MM.1S (cell line): ENCODE measurements around the gene LITAF.

Experiments
- DNase-seq: peaks from one replicate; pipeline ENCODE4 v3.0.0-alpha.2; 2015
- H2AFZ ChIP-seq: fragments of 300-600 bp; sonication (generic); 2 replicates; pipeline ENCODE4 v1.6.0; 2016; ENCODE audit warnings: antibody characterized with exemption, low read length
- H3F3A ChIP-seq: fragments of 300-600 bp; sonication (generic); 2 replicates; pipeline ENCODE4 v1.6.1; 2016; ENCODE audit warnings: mild to moderate bottlenecking, antibody characterized with exemption, low read length, moderate library complexity, mixed read lengths; ENCODE audit not compliant: insufficient read depth
- H3K27ac ChIP-seq: fragments of 300-600 bp; sonication (generic); 2 replicates; pipeline ENCODE4 v1.5.1; 2016; ENCODE audit warnings: mild to moderate bottlenecking, low read length
- H3K27me3 ChIP-seq: fragments of 300-600 bp; sonication (generic); replicated peaks from 2 replicates; pipeline ENCODE4 v1.6.0; 2016; ENCODE audit warnings: low read length; ENCODE audit not compliant: insufficient read depth
- H3K36me3 ChIP-seq: fragments of 300-600 bp; sonication (generic); replicated peaks from 2 replicates; pipeline ENCODE4 v1.6.1; 2016; ENCODE audit warnings: mild to moderate bottlenecking, low read length, mixed read lengths; ENCODE audit not compliant: insufficient read depth
- H3K4me1 ChIP-seq: fragments of 300-600 bp; sonication (generic); 2 replicates; pipeline ENCODE4 v1.6.1; 2016; ENCODE audit warnings: low read length, mixed read lengths
- H3K4me2 ChIP-seq: fragments of 300-600 bp; sonication (generic); 2 replicates; pipeline ENCODE4 v1.6.0; 2016; ENCODE audit warnings: low read depth, low read length
- H3K4me3 ChIP-seq: fragments of 300-600 bp; sonication (generic); 2 replicates; pipeline ENCODE4 v1.5.1; 2016; ENCODE audit warnings: low read length, mixed read lengths
- H3K79me2 ChIP-seq: fragments of 300-600 bp; sonication (generic); 2 replicates; pipeline ENCODE4 v1.6.1; 2016; ENCODE audit warnings: mixed run types, low read length, mixed read lengths
- H3K9ac ChIP-seq: fragments of 300-600 bp; sonication (generic); 2 replicates; pipeline ENCODE4 v1.6.1; 2016; ENCODE audit warnings: low read length, mixed read lengths
- H3K9me2 ChIP-seq: fragments of 300-600 bp; sonication (generic); replicated peaks from 2 replicates; pipeline ENCODE4 v1.6.1; 2016; ENCODE audit warnings: mild to moderate bottlenecking, low read length, mixed read lengths; ENCODE audit not compliant: insufficient read depth
- H3K9me3 ChIP-seq: fragments of 300-600 bp; sonication (generic); replicated peaks from 2 replicates; pipeline ENCODE4 v1.6.1; 2016; ENCODE audit warnings: mild to moderate bottlenecking, low read length, mixed read lengths; ENCODE audit not compliant: insufficient read depth
- H4K20me1 ChIP-seq: fragments of 300-600 bp; sonication (generic); 2 replicates; pipeline ENCODE4 v1.6.1; 2016; ENCODE audit warnings: mild to moderate bottlenecking, low read length, moderate library complexity, mixed read lengths; ENCODE audit not compliant: insufficient read depth
- EZH2 ChIP-seq: fragments of 300-600 bp; sonication (generic); optimal IDR thresholded peaks from 2 replicates; pipeline ENCODE3; 2017; ENCODE audit warnings: low read depth, mild to moderate bottlenecking, antibody characterized with exemption, low read length, mixed read lengths
- EZH2phosphoT487 ChIP-seq: fragments of 300-600 bp; sonication (generic); IDR thresholded peaks from 2 replicates; pipeline ENCODE4 v1.6.1; 2018; ENCODE audit warnings: antibody characterized with exemption, low read length
- TF ChIP-seq, protein P1 (sequence below): fragments of 300-600 bp; sonication (generic); IDR thresholded peaks from 2 replicates; pipeline ENCODE4 v1.5.1; 2016; ENCODE audit warnings: antibody characterized with exemption, low read length, mixed read lengths

LITAF gene

DNA sequence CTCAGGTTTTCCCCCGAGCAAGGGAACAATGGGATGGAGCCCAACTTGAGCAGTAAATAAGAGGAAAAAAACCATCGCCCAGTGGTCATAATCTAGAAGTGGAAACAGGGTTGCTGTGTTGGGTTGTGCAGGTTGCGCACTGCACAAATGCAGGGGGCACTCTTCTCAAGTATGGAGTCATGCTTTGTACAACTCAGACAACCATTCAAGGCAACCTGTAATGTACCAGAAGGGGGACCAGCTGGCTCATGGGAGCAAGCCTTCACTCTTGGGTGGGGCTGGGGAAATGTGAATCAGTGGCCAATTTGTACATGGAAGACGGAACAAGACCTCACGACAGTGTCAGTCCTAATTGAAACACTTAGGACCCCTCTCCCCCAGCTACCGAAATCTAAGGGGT, 23.9 kb upstream of the LITAF start:
- Histone ChIP-seq H2AFZ (no peak overlapping the region), H3K9me2 (no peaks in the 10 kb centered on the region), H3K27me3 (no peaks in the 10 kb centered on the region)

DNA sequence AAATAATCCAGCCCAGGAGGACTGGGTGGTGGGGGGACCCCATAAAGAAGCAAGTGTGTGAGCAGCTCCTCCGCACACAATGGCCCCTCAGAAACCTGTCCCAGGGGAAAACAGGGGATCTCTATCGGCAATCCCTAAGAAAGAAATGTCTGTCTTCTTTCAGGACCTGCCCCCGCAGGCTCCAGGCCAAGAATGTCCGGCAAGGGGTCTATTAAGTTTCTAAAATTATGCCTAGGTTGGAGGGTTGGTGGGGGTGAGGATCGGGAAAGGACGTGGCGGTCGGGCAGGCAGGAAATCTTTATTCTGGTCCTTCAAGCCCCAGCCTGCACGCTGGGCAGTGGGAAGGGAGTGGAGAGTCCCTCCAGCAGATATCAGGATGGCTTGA, 23.4 kb upstream of the LITAF start:
- TF ChIP-seq, protein P1, sequence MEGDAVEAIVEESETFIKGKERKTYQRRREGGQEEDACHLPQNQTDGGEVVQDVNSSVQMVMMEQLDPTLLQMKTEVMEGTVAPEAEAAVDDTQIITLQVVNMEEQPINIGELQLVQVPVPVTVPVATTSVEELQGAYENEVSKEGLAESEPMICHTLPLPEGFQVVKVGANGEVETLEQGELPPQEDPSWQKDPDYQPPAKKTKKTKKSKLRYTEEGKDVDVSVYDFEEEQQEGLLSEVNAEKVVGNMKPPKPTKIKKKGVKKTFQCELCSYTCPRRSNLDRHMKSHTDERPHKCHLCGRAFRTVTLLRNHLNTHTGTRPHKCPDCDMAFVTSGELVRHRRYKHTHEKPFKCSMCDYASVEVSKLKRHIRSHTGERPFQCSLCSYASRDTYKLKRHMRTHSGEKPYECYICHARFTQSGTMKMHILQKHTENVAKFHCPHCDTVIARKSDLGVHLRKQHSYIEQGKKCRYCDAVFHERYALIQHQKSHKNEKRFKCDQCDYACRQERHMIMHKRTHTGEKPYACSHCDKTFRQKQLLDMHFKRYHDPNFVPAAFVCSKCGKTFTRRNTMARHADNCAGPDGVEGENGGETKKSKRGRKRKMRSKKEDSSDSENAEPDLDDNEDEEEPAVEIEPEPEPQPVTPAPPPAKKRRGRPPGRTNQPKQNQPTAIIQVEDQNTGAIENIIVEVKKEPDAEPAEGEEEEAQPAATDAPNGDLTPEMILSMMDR, result no peak
- no peak for TF ChIP-seq EZH2phosphoT487
- no peak for TF ChIP-seq EZH2
- DNase-seq, result no peak

More for the DNA sequence above, 23.9 kb upstream of the LITAF start:
- TF ChIP-seq EZH2 (no peak), EZH2phosphoT487 (no peak)
- TF ChIP-seq, protein P1, result no peak
- Histone ChIP-seq H3K27ac (no peak overlapping the region), H3K9me3 (no peaks in the 10 kb centered on the region), H3F3A (no peaks in the 10 kb centered on the region), H3K4me1 (peaks cover 15% of the 10 kb centered on the region), H3K9ac (no peak overlapping the region), H3K36me3 (no peaks in the 10 kb centered on the region), H3K79me2 (no peaks in the 10 kb centered on the region), H3K4me3 (no peak overlapping the region), H4K20me1 (no peaks in the 10 kb centered on the region), H3K4me2 (no peak overlapping the region)
- DNase-seq, result no peak

DNA sequence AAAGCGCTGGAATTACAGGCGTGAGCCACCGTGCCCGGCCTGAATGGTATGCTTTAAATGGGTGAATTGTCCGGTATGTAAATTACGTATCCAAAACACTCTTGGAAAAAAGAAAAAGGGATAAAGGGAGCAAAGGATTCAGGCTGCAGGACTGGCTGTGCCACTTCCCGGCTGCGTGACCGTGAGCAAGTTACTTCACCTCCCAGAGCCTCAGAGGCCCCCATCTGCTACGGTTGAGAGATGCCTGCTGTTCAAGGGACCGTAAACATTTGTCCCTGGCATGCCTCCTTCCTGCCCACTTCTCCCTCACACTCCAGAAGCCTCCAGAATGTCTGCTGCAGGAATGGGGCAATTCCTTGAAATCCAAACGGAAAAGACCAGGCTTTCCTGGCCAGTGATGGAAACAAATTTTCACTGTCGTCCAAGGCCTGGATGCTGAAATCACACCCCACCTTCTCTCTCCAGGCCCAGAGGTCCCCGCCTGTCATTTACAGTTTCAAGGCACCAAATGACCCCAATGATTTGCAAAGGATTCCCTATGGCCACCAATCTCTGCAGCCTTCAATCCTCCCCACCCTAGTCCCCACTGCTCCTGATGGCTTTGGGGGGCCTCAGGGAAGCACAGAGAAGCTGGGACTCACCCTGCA, 22.9 kb upstream of the LITAF start:
- DNase-seq, result no peak
- no peak overlapping the region for H3K27ac ChIP-seq
- H2AFZ ChIP-seq, result no peak overlapping the region
- no peaks in the 10 kb centered on the region for H4K20me1 ChIP-seq
- no peaks in the 10 kb centered on the region for H3K9me2 ChIP-seq
- H3K79me2 ChIP-seq, result no peaks in the 10 kb centered on the region
- no peaks in the 10 kb centered on the region for H3F3A ChIP-seq
- no peaks in the 10 kb centered on the region for H3K9me3 ChIP-seq
- H3K4me1 ChIP-seq, result peaks cover 15% of the 10 kb centered on the region
- TF ChIP-seq EZH2 (no peak), EZH2phosphoT487 (no peak)
- TF ChIP-seq, protein P1, result no peak
- no peak overlapping the region for H3K4me3 ChIP-seq
- H3K9ac ChIP-seq, result no peak overlapping the region
- no peaks in the 10 kb centered on the region for H3K27me3 ChIP-seq
- H3K36me3 ChIP-seq, result no peaks in the 10 kb centered on the region
- H3K4me2 ChIP-seq, result no peak overlapping the region

More for the DNA sequence above, 23.4 kb upstream of the LITAF start:
- H3K27me3 ChIP-seq, result no peaks in the 10 kb centered on the region
- H3K4me1 ChIP-seq, result peaks cover 15% of the 10 kb centered on the region
- no peaks in the 10 kb centered on the region for H3K9me2 ChIP-seq
- no peak overlapping the region for H3K9ac ChIP-seq
- no peaks in the 10 kb centered on the region for H3K9me3 ChIP-seq
- H2AFZ ChIP-seq, result no peak overlapping the region
- H4K20me1 ChIP-seq, result no peaks in the 10 kb centered on the region
- no peak overlapping the region for H3K4me2 ChIP-seq
- no peak overlapping the region for H3K27ac ChIP-seq
- no peaks in the 10 kb centered on the region for H3K36me3 ChIP-seq
- no peaks in the 10 kb centered on the region for H3K79me2 ChIP-seq
- no peaks in the 10 kb centered on the region for H3F3A ChIP-seq
- H3K4me3 ChIP-seq, result no peak overlapping the region
